UCSD-AML1 (cell line): ENCODE data around the gene SRPK3.
"Not testable (repeated sequence)": the region's sequence is repeated elsewhere in the genome, so short reads cannot be mapped to it uniquely, and the experiment has no call there.

Experiments
- DNase-seq: peaks from one replicate; lab custom pipeline; 2025; ENCODE audit not compliant: unreplicated experiment; lab: John Stamatoyannopoulos, UW

The SRPK3 gene, protein sequence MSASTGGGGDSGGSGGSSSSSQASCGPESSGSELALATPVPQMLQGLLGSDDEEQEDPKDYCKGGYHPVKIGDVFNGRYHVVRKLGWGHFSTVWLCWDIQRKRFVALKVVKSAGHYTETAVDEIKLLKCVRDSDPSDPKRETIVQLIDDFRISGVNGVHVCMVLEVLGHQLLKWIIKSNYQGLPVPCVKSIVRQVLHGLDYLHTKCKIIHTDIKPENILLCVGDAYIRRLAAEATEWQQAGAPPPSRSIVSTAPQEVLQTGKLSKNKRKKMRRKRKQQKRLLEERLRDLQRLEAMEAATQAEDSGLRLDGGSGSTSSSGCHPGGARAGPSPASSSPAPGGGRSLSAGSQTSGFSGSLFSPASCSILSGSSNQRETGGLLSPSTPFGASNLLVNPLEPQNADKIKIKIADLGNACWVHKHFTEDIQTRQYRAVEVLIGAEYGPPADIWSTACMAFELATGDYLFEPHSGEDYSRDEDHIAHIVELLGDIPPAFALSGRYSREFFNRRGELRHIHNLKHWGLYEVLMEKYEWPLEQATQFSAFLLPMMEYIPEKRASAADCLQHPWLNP

DNA sequence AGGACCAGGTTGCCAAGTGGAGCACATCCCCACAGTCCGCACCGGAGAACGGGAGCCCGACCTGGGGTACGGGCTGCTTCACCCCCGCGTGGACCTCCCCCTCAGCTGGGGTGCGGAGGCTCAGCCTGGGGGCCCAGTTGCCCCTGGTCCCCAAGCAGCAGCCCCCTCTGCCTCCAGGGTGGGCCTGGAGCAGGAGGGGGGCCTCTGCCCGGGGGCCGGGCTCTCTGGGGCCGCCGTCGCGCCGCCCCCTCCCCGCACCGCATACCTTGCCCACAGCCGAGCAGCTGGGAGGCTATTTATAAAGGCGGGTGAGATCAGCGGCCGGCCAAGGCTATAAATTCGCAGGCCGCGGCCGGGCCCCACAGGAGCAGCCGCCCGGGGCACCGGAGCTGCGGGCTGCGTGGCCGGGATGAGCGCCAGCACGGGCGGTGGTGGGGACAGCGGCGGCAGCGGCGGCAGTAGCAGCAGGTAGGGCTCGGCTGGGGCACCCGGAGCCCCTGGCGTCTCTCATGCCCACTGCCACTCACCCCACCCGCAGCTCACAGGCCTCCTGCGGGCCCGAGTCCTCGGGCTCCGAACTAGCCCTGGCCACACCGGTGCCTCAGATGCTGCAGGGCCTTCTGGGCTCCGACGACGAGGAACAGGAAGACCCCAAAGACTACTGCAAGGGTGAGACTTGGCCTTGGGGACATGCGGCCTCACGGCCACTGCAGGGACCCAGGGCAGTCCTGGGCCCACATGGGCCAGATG lies at the start of gene SRPK3:
Gene SRPK3 (plus strand): TSS at position 364 of the 750 bp plus-strand sequence. CDS start 46 bp downstream, at position 410.
- DNase-seq = no peak

DNA sequence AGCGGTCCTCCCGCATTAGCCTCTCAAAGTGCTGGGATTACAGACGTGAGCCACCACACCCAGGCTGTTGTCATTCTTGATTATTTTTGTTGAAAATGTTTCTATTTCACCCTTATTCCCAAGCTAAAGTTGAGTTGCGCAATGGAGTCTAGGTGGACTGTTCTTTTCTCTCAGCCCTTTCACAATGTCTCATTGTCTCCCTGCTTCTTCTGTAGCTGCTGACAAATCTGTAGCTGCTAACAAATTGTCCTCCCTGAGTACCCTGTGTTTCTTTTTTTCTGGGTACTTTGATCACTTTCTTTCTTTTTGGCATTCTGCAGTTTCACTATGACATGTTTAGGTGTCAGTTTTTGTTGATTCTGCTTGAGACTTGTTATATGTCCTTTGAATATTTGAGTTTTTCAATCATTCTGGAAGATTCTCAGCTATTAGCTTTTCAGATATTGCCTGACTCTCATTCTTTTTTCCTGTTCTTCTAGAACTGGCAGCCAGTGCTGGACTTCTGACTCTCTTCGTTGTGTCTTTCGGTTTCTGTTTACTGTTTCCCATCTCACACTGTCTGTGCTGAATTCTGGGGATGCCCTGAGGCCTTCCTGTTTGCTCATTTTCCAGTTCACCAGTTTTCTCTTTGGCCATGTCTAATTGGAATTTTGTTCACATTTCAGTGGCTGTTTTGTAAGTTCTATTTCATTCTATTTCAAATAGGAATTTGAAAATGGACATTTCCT lies 49.6 kb upstream of the SRPK3 start:
- DNase-seq = no peak

DNA sequence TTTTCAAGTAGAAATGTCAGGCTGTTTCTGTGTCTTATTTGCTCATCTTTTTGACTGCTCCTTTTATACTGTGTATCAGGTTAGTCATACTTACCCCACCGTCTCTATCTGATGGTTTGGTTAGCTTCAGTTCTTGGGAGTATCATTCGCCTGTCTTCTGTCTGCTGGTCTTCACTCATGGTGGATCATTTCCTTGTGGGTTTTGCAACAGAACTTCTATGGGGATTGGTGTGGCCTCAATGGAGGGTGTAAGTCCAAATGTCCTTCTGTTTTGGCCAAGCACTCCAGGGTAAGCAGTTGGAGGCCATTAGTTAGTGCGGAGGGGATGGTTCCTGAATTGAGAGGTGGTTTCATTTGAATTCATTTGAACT lies 49.0 kb upstream of the SRPK3 start:
- no peak for DNase-seq

DNA sequence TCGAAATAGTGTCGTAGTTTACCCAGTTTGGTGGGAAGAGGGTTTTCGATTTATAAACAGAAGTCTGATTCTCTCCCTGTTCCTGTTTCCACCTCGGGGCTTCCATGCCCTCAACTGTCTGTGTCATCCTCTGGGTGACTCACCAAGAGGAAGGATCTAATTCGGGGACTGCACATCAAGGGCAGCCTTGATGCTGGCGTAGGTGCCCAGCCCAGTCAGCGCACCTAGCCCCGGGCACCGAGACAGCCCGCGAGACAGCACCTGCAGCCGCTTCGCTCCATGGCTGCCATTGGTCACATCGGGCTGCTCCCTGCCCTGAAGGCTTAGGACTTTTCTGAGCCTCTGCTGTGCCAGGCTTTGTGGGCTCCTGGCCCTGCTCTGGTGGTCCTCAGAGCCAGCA lies 48.4 kb upstream of the SRPK3 start:
- no peak for DNase-seq

DNA sequence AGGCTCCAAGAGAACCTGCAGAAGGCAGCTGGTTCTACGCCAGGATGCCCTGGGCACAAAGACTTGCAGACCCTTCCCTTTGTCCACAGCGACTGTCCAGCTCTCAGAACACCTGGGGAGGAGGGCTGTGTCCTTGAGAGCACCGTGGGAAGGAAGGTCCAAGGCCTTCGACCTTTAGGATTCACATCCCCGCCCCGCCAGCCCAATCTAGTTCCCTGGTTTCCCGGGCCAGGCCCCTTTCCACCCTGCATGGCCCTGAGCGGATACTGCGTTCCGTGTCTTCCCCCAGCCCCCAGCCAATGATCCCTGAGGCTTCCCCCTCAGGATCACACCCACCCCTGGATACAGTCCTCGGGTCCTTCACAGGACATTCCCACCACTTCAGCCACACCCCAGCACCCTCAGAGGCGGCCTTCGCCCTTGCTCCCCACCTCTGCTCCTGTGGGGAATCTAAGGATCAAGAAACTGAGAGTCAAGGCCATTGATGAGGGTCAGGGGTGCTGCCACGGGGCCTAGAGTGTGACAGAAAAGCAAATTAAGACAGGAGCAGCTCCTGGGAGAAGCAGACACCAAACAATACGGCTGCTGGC lies 47.1 kb upstream of the SRPK3 start:
- DNase-seq = no peak

DNA sequence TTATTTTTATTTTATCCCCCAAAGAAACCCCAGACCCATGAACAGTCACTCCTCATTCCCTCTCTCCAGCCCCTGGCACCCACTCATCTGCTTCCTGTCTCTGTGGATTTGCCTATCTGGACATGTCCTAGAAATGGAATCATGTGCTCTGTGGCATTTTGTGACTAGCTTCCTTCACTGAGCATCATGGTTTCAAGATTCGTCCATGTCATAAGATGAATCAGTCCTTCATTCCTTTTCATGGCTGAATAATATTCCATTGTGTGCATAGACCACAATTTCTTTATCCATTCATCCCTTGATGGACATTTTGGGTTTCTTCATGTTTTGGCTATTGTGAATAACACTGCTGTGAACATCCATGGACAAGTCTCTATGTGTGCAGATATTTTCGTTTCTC lies 46.0 kb upstream of the SRPK3 start:
- DNase-seq = no peak

DNA sequence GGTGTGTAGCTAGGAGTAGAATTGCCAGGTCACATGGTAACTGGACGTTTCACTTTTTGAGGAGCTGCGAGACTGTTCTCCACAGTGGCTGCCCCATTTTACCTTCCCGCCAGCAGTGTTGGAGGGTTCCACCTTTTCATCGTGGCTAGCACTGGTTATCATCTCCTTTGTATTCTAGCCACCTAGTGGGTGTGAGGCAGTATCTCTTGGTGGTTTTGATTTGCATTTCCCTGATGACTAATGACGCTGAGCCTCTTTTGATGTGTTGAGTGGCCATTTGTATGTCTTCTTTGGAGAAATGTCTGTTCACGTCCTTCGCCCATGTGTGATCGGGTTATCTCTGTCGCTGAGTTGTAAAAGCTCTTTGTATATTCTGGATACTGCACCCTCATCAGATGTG lies 45.6 kb upstream of the SRPK3 start:
- DNase-seq = no peak

DNA sequence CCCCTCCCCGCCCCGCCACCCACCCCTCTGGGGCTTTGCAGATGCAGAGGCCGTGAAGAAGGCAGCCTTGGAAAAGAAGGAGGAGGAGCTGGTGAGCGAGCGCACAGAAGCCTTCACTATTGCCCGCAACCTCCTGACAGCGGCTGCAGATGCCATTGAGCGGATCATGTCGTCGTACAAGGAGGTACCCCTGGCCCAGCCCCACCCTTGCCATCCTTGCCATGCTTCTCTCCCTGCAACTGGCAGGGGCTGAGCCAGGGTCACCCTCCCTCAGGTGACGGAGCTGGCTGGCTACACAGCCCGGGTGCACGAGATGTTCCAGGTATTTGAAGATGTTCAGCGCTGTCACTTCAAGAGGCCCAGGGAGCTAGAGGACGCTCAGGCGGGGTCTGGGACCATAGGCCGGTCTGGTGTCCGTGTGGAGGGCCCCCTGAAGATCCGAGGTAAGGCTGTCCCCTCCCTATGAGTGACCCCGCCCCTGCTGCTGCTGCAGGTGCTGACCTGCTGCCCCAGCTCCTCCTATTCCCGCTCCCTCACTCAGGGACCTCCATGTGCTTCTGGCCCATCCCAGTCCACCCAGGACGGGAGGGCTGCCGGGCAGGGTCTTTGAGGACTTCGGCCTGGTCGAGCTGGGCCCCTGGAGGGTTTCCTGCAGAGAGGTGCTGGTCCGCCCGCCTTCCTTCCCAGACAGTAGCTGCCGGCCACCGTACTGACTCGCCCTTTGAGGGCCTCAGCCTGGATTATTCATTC lies 44.6 kb upstream of the SRPK3 start:
- no peak for DNase-seq

DNA sequence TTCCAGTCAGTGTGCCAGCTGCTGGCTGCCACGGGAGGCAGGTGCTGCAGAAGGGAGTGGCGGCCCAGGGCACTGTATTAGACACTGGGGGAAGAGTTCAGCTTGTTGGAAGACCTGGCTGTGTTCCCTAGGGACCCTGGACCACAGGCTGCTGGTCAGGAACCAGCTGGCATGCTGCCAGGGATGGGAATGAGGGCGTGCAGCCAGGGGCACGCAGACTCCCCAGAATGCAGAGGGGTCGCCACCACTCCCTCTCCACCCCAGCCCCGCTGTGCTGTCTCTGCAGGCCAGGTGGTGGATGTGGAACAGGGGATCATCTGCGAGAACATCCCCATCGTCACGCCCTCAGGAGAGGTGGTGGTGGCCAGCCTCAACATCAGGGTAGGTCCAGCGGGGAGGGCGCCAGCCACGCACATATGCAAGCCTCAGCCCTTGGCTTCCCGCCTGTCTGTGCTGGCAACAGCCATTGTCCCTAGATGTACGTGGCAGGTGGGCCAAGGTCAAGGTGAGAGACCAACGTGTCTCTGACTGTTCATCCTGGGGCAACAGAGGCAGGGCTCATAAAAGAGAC lies 43.9 kb upstream of the SRPK3 start:
- DNase-seq = no peak

DNA sequence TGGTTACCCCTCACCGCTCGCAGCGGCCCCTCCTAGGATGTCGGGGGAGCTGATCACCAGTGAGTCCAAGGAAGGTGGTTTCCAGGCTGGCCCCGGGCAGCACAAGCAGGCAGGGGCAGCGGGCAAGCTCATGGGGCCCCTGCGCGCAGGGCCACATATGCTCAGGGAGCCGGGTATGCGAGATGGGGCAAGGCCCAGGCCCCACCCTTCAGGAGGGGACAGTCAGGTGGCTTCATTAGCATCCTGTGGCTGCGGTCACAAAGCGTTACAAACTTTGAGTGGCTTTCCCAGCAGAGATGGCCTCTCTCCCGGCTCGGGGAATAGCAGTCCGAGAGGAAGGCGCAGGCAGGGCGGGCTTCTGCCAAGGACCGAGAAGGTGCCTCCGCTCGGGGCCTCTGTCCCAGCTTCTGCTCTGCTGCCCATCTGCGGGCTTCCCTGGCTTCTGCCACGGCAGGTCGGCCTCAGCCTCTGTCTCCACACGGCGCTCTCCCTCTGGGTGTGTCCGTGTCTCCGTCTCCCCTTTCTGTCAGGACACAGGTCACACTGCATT lies 42.7 kb upstream of the SRPK3 start:
- DNase-seq = no peak

DNA sequence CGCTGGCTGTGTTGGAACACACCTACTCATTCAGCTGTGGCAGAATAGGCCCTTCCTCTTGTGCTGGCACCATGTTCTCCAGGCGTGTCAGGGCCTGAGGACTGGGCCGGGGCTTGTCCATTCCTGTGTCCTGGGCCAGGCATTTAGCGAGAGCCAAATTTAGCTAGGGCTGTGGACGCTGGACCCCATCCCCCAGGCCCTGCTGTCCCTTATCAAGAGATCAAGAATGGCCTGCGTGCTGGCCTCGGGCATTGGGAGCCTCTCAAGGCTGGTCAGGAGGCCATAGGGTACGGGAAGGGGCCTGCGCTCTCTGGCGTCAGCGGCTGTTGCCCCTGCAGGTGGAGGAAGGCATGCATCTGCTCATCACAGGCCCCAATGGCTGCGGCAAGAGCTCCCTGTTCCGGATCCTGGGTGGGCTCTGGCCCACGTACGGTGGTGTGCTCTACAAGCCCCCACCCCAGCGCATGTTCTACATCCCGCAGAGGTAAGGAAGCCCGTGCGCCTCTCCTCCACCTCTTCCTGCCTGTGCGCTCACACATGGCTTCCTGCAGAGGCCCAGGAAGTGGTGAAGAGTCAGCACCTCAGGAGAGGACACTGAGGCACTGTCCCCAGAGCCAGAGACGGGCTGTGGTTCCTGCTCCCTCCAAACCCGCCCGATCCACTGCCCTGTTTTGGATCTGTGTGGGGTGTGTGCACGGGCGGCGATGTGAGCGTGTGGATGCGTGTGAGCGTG lies 40.9 kb upstream of the SRPK3 start:
- no peak for DNase-seq

DNA sequence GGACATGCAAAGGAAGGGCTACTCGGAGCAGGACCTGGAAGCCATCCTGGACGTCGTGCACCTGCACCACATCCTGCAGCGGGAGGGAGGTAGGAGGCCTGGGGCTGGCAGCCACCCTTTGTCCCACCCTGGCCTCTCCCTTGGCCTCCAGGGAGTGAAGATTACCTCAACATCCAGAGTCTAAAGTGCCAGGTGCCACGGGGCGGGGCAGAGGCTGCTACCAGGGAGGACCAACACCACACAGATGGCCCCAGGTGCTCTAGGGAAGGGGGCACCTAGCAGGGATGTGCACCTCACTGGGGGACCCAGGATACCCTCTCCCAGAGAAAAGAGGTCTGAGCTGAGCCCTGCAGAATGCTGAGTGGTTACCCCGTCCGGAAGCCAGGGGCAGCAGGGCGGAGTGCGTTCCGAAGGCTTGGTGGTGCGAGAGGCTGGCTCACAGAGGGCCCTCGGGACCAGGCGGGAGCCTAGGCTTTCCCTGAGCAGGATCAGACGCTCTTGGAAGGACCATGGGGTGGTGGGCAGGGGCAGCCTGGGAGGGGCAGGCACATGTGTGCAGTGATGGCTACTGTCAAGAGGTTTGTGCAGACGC lies 40.1 kb upstream of the SRPK3 start:
- DNase-seq = no peak

DNA sequence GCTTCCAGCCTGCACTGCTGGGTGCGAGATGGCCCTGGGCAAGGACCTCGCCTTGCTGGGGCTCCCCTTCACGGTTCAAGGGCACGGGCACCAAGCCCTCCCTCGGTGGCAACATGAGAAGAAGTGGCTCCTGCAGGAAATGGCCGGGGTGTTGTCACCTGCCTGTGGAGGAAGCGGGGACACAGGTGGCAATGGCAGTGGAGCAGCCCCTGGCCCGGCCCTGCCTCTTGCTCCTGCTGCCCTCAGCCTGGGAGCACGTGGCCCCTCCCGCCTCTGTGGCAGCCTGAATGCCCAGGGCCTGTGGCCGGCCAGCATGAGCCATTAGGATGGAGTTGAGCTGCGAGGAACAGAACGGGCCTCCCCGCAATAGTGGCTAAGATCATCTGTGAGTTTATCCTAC lies 39.4 kb upstream of the SRPK3 start:
- no peak for DNase-seq

DNA sequence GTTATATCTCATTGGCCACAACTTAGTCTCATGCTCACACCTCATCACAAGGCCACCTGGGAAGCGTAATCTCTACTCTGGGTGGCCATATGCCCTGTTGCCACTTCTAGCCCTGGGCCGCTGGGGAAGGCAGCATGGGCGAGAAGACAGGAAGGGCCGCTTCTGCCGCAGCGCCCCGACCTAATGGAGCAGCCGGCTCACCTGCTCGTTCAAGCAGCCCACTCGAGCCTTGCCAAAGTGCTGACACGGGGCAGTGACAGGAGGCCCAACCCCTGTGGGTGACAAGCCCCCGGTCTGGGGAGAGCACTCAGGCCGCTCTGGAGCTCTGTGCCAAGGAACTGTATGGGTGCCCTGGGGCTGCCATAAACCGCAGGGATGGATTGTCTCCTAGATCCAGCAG lies 38.7 kb upstream of the SRPK3 start:
- DNase-seq = not testable (repeated sequence)

DNA sequence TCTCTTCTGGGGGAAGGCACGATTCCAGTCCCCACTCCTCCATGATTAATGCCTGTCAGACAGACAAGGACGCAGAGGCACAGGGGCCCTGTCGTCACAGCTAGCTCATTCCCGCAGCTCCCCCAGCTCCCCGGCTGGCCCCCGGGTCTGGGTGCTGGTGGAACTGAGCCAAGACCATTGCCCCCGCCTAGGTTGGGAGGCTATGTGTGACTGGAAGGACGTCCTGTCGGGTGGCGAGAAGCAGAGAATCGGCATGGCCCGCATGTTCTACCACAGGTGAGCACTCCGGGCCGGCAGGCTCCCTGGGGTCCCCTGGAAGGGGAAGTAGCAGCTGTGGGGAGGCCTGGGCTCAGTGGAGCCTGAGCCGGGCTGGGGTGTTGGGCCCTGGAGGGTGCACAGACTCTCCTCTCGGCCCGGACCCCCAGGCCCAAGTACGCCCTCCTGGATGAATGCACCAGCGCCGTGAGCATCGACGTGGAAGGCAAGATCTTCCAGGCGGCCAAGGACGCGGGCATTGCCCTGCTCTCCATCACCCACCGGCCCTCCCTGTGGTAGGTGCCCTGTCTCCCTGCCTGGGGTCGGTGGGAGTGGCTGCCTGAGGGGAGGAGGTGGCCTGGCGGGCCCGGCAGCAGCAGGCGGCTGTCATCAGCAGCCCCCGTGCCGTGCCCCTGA lies 37.9 kb upstream of the SRPK3 start:
- DNase-seq = not testable (repeated sequence)

DNA sequence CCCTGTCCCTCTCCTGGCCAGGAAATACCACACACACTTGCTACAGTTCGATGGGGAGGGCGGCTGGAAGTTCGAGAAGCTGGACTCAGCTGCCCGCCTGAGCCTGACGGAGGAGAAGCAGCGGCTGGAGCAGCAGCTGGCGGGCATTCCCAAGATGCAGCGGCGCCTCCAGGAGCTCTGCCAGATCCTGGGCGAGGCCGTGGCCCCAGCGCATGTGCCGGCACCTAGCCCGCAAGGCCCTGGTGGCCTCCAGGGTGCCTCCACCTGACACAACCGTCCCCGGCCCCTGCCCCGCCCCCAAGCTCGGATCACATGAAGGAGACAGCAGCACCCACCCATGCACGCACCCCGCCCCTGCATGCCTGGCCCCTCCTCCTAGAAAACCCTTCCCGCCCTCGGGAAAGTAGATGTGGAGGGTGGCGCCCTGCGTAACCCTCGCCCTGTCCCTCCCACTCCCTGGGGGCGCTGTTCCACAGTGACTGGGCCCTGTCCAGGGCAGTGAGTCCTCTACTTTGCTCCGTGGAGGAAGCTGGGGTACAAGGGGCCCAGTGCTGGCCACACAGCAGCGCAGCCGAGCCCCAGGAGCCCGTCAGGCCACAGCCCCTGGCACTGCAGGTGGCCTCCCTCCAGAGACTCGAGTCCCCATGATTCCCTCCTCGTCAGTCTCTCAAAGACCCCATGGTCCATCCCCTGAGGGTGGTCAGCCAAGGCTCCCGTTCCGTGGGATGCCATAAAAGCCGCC lies 37.2 kb upstream of the SRPK3 start:
- not testable (repeated sequence) for DNase-seq
